Ecto neural progenitor cell (in vitro differentiated cells): ENCODE data around the gene CLDN2.
"Not testable (repeated sequence)": the region's sequence is repeated elsewhere in the genome, so short reads cannot be mapped to it uniquely, and the experiment has no call there.

Experiments
- DNase-seq: peaks from one replicate; pipeline ENCODE4 v3.0.0-alpha.2; 2018; ENCODE audit warnings: low spot score

CLDN2 gene, protein sequence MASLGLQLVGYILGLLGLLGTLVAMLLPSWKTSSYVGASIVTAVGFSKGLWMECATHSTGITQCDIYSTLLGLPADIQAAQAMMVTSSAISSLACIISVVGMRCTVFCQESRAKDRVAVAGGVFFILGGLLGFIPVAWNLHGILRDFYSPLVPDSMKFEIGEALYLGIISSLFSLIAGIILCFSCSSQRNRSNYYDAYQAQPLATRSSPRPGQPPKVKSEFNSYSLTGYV

DNA sequence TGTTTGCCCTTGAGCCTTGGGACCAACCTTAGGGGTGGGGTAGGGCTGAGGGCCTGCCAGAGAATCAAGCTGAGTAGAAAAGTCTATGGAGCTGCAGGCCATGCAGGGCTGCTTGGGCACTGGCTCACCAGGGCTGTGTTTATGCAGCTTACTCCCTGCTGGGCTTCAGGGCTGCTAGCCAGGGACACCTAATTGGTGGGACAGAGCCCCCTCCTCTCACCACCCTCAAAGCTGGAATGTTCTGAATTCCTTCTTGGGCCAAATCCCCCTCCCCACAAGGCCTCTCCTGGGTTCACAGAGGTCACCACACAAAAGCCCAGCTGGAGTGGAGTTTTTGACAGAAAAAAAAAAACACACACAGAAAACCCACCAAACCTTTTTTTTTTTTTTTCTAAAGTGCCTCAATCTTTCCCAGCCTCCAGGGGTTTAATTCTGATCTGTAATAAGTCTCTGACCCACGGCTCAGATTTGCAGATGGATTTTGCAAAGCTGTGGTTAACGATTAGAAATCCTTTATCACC, at the start of gene CLDN2:
Gene CLDN2 (plus strand): TSS at position 471 of the 521 bp plus-strand sequence. CDS start 7,827 bp downstream, outside the sequence.
- peak; percentile 65 for DNase-seq

DNA sequence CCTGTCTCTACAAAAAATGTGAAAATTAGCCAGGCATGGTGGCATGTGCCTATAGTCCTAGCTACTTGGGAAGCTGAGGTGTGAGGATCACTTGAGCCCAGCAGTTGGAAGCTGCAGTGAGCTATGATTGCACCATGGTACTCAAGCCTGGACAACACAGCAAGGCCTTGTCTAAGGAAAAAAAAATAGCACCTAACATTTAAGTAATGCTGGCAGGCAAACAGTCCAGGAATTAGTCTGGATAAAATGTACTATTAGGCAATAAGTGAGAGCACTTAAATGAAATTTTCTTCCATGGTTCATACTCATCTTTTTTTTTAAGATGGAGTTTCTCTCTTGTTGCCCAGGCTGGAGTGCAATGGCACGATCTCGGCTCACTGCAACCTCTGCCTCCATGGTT, 47.4 kb upstream of the CLDN2 start:
- DNase-seq: not testable (repeated sequence)

DNA sequence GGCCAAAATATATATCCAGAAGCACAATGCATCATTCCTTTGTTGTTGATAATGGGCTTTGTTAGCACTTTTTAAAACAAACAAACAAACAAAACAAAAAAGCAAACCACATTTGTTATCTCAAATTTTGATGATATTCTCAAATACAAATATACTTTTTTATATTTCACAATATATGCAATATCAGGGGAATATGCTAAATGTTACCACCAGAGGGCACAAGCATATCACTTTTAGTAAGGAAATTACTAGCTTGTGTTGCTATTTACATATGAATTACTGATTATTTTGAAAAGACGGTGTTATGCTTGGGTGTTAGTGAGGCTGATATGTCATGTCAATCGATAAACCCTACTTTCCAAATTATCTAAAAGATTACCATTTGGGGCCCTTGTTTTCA, 46.1 kb upstream of the CLDN2 start:
- no peak for DNase-seq

DNA sequence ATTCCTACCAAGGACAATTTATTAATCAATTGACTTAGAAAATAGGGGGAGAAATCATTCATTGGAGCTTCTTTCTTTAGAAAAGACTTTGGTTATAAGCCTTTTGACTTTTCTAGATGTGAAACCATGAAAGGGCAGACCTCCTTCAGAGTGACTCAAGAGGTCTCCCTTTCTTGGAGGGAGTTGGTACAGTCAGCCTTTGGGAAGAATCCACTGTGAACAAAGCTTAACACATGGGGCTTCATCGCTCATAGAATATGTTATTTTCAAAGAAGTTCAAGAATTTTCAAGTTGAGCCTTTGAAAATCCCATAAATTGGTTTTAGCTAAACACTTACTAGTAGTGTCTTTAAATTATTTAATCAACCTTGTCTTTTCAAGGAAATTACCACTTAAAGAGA, 45.1 kb upstream of the CLDN2 start:
- no peak for DNase-seq

DNA sequence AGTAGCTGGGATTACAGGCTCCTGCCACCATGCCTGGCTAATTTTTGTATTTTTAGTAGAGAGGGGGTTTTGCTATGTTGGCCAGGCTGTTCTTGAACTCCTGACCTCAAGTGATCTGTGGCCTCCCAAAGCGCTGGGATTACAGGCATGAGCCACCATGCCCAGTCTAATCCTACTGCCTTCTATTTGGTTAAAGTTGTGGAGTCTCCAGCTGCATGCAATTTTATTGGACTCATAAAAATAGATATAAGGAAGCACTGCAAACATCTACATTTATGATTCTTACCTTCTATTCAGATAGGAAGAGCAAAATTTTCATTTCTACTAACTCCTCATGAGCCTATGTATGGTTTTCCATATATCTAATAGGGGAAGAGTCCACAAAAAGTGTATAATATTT, 30.7 kb upstream of the CLDN2 start:
- no peak for DNase-seq

DNA sequence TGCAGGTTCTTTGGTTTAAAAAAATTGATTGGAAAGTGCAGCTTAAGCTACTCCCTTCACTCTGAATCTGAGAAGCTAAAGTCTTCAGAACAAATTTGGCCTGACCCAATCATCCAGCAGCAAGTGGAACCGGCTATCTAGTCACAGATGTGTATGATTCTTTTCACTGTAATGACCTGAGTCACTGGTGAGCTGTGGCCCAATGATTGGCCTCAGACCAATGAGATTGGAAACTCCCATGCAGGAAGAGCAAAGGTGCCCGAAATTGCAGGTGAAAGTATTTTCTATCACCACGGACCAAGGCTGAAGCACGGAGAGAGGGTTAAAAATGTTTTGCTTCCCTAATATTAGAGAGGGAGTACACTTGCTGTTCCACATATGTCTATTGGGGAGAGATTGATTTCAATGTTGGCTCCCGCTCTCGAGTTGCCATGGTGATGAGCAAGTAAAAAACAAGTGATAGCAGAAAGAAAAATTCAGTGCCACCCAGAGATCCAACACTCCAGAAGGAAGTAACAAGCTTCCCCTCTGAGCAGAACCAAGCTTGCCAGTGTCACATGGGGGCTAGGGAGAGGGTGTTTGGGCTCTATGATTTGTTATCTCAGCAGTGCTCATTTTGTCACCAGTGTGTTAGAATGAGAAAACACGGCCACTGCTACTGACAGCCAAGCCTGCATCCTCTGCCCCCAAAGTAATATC, 28.3 kb upstream of the CLDN2 start:
- no peak for DNase-seq

DNA sequence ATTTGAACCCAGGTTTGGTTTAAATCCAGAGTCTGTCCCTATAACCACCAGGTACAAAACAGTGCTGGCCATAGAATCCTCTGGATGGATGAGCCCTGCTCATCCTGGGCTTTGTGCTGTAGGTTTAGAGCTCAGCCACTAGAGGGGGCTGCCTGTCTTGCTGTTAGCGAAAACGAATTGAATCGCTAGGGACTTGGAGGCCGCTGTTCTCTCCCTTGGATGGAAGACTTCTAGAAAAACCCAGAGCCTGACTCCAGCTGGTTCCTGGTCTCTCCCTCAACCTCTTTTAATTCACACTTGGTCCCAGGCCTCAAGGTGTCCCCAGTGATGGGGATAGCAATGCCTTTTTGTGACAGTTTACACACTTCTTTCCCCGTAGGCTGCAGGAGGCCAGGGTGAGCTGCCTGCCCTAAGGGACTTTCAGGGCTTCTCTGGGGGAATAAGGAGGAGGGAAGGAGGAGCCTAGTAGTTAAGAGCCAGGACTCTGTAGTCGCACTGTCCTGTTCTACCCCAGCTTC, 25.8 kb upstream of the CLDN2 start:
- DNase-seq: peak; percentile 72

DNA sequence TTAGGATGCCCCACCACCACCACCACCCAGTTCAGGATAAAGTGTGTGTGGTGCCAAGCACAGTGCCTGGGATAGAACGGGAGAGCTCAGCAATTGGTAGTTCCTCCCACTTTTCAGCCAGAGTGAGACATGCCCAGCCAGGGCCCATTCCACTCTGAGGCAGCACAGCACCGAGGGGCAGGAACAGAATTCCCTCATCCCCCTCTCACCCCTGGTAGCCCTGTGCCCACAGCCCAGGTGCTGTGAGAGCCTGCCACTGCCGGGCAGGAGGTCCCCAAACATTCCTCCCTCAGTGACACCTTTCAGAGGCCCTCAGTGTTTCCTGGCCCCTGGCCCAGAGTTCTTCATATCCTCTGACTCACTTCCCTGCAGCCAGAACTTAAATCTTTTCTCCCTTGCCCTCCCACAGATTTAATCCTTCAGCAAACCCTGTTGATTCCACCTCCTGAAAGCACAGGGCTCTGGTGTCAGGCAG, 25.2 kb upstream of the CLDN2 start:
- no peak for DNase-seq

DNA sequence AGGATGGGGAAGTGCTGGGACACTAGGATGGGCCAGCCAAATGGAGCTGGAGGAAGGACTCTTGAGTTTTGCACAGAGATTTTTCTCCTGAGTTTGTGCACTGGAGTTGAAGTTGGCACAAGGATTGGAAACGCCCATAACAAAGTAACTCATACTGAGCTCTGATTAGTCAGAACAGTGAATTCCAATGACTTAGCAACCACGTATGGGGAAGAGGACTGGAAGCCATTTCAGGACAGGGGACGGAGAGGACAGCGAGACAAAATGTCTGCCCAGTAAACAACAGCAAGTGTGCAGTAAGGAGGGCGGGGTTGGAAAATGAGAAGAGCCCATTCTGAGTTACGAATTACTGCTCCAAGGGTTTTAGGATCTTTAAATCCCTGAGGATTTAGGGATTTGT, 22.9 kb upstream of the CLDN2 start:
- no peak for DNase-seq

DNA sequence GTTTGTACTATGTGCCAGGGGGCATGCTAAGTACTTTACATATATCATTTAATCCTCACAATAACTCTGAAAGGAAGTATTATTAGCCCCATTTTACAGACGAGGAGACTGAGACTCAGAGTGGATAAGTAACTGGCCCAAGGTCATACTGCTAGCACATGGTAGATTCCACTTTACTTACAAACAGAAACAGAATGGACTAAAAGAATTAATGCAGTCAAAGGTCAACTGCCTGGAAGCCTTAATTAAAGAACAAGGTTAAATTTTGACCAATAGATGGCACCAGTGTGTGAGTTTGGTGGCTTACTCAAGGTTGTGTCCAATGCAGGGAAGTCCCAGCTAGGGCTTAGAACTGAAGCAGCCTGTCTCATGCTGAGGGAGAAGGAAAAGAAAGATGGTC, 21.7 kb upstream of the CLDN2 start:
- no peak for DNase-seq

DNA sequence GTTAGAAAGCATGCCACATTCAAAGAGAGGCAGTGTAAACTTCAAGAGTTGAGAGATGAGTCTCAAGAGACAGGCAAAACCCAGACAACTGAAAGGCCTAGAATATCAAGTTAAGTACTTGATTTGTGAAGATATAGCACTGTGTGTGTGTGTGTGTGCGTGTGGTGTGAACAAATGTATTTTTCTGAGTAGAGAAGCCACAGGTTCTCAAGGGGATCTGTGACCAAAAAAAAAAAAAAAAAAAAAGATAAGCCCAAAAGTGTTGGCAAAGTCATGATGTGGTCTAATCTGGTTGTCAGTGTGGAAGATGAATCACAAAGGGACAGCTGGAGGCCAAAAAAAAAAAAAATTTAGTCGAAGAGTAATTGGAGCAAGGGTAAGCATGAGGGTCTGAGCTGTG, 20.9 kb upstream of the CLDN2 start:
- no peak for DNase-seq

DNA sequence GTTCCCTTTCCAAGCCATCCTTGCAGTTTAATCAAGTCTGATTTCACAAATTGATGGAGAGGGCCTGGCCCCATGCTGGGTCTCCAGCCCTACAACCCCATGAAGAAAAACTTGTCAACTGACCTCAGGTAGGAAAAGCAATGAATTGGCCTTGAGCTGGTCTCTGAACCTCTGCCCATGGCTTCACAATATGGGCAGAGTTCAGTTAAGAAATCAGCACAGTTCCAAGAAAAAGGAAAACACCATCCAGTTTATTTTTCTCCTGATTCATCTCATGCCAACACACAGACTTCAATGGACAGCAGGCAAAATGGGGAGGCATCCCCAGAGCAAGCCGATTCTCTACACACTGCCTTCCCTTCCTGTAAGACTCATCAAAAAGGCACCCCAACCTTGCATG, 20.4 kb upstream of the CLDN2 start:
- no peak for DNase-seq

DNA sequence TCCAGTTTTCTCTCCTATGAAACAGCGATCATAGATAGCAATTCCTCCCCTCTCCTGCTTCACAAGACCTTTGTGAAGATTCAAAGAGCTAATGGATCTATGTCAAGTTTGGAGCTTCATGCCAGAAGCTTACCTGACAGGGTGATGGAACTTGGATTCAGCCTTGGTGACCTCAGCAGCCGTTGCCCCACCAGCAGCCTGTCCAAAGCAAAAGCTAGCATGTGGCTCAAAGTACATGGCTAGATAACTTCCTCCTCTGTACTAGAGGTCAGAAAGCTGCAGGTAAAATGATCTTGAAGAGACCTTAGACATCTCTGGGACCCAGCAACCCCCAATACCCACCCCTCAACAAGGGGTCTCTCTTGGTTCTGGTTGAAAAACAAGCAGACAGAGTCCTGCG, 18.9 kb upstream of the CLDN2 start:
- no peak for DNase-seq

DNA sequence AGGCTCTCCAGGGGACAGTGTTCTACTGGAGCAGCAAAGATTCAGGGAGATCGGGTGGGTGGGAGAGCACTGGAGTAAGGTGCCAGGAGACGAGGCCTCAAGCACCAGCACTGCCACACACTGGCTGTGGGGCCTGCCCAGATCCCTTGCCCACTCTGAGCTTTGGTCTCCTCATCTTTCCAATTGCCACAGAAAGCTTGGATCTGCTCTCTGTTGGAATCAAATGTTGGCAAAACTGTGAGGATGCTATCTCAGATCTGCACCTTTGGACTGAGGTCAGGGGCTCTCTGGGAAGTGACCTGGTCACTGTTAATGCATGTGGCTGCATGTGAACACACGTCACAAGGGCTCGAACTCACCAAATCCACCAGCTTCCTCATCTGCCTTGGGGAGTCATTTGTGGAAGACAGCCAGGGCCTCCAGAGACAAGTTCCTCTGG, 18.4 kb upstream of the CLDN2 start:
- no peak for DNase-seq

DNA sequence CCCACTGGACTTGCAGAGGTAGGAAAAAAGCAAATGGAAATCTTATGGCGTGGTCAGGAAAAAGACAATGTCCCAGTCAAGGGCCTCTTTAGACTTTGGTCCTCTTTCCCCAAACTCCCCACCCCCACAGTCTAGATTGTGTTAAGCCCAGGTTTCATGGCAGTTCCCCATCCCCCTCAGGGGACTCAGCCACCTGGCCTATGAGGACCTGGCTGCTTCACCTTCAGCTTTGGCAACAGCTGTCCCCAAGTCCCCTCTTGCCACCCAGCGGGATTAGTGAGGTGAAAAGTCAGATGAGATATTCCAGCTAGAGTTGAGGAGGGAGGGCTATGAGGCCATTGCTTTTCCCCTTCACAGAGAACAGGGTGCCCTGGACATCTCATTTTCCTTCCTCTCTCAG, 17.5 kb upstream of the CLDN2 start:
- DNase-seq: no peak

DNA sequence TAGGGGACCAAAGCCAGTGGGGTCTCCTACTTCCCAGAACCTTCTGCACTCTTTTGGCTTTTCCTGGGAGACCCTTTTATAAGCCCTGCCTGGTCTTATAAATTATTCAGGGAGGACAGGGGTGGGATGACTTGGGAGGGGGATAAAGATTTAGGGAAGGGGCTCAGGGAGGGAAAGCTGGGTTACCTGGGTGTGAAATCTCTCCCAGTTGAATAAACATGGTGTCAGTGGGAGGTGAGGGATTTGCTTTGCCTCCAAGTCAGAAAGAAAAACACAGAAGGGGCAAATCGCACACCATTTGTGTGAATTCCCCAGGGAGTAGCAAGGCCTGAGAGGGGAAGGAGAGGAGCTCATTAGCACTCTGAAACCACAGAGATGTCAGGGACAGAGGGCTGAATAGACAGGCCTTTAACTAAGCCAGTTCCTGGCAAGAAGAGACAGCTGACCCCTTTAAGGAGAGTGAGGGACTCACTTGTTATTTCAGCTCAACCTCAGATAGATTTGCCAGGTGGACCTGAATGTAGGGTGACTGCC, 16.8 kb upstream of the CLDN2 start, which contains the start of gene RIPPLY1:
Gene RIPPLY1 (minus strand): TSS at position 51 of the 534 bp plus-strand sequence. CDS start 54 bp downstream, outside the sequence.
- DNase-seq: no peak

DNA sequence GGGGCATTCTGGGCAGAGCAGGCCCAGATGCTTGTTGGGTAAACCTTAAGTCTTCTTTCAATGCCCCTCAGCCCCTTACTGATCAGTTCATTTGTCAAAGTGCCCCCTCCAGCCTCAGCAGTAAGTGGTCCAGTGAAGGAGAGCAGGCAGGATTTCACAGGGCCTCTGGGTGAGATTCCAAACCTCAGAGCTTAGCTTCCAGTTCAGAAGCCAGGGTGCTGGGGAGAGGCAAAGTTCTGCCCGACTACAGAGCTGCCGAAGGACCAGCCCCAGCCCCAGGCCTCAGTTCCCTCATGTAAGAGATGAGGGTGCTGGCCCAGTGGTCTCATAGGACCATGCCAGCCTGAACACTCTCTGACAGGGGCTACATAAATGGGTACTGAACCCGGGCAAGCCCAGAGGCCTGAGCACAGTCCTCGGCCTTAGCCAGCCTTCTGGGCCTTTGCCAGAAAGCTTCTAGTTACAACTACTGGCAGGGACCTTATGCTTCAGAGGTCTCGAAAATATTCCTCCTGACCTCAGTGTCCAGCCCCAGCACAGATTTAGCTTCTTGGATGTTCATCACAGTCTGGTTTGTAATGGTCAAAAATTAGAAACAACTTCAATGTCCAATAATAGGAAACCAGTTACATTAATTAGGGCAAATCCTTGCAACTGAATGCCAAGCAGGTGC, 16.2 kb upstream of the CLDN2 start:
- no peak for DNase-seq

DNA sequence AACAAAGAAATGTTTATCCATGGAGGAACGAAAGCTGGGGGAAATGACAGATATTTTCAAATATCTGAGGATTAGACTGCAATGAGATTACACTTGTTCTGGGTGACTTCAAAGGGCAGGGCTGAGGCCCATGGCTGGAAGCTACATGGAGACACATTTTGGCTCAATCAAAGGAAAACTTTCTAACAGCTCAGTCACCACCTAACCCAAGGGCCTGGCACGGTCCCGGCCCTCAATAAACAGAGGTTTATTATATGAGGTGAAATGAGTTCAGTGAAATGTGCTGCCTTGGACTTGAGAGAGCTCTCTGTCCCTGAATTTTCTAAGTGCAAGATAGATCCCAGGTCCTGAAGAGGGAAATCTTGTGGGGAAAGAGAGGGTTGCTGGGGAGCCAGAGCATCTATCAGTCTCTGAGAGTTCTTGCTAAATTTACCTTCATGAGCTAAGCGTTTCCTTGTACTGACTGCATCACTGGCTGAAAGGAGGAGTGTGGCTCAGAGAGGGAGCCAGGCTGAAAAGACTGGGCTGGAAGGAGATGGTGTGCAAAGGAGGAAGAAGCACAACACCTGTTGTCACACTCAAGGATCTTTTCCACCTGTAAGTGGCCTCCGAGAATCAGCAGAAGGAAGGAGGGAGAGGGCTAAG, 15.0 kb upstream of the CLDN2 start:
- no peak for DNase-seq

DNA sequence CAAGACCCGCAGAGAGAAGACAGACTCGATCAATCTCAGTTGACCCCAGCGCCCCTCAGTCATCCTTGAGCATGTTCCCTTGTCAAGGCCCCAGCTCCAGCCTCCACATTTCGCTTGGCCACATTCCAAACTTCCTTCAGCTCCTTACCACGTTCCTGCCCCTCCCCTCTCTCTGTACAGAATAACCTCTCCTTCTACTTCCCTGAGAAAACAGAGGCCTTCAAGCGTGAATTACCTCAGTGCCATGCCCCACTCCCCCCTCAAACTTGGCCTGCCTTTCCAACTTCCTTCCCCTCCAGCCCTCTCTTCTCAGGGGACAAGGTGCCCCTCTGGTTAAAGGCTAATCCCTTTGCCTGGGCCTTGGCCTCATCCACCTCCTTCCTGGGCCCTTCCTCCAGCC, 13.8 kb upstream of the CLDN2 start:
- DNase-seq: no peak

DNA sequence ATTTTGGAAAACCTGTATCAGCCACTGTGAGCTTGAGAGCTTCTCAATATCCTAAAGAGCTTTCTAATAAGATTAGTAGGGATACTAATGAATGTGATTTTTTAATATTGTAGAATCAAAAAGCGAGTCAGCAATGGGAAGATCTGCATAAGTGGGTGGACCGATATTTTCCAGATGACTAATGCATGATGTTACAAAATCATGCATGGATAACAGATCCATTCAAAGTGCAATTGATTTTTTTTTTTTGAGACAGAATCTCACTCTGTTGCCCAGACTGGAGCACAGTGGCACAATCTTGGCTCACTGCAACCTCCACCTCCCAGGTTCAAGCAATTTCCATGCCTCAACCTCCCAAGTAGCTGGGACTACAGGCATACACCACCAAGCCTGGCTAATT, 7.3 kb upstream of the CLDN2 start:
- no peak for DNase-seq

DNA sequence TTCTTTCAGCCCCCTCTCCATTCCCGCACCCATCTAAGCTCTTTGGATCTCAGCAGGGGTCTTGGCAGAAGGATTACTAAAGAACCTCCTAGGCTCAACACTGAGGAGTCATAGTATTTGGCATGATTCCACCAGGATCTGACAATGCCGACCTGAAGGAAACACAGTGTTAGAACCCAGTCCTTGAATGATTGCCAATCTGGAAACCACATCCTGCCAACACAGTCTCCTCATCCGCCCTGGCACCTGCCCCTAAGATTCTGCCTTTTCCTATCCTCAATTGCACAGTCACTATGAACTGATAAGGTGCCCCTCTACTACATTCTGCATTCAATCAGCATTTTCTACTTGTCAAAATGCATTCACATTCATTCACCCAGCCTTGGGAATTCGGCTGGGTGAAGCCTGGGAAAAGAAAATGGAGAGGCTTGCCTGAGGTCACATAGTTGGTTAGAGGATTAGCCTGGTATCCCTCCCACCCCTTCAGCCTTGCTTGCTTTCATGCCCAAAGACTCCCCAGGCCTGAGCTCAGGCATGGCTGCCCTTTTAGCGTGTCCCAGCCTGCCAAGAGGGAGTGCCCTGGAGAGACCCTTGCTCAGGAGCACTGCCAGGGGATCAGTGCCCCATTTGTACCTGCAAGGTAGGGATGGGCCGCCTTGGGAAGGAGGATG, 2.2 kb upstream of the CLDN2 start:
- DNase-seq: no peak
